GM19035 (cell line): ENCODE measurements around the gene NKAIN2.
A peak's percentile ranks its signal among the peaks of the same experiment; 100 is the strongest.
"Not testable (repeated sequence)": the region's sequence is repeated elsewhere in the genome, so short reads cannot be mapped to it uniquely, and the experiment has no call there.

Experiments
- ATAC-seq: cut with Tn5 transposase; IDR thresholded peaks from one replicate; pipeline ENCODE4 v1.9.1; 2021; ENCODE audit not compliant: unreplicated experiment

NKAIN2 gene

DNA sequence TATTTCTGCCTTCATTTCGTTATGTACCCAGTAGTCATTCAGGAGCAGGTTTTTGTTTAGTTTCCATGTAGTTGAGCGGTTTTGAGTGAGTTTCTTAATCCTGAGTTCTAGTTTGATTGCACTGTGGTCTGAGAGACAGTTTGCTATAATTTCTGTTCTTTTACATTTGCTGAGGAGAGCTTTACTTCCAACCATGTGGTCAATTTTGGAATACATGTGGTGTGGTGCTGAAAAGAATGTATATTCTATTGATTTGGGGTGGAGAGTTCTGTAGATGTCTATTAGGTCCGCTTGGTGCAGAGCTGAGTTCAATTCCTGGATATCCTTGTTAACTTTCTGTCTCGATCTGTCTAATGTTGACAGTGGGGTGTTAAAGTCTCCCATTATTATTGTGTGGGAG, 606.8 kb downstream of the NKAIN2 start:
- not testable (repeated sequence) for ATAC-seq

DNA sequence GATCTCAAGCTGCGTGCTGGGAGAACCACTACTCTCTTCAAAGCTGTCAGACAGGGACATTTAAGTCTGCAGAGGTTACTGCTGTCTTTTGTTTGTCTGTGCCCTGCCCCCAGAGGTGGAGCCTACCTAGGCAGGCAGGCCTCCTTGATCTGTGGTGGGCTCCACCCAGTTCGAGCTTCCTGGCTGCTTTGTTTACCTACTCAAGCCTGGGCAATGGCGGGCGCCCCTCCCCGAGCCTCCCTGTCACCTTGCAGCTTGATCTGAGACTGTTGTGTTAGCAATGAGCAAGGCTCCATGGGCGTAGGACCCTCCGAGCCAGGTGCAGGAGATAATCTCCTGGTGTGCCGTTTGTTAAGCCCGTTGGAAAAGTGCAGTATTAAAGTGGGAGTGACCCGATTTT, 609.0 kb downstream of the NKAIN2 start:
- not testable (repeated sequence) for ATAC-seq

DNA sequence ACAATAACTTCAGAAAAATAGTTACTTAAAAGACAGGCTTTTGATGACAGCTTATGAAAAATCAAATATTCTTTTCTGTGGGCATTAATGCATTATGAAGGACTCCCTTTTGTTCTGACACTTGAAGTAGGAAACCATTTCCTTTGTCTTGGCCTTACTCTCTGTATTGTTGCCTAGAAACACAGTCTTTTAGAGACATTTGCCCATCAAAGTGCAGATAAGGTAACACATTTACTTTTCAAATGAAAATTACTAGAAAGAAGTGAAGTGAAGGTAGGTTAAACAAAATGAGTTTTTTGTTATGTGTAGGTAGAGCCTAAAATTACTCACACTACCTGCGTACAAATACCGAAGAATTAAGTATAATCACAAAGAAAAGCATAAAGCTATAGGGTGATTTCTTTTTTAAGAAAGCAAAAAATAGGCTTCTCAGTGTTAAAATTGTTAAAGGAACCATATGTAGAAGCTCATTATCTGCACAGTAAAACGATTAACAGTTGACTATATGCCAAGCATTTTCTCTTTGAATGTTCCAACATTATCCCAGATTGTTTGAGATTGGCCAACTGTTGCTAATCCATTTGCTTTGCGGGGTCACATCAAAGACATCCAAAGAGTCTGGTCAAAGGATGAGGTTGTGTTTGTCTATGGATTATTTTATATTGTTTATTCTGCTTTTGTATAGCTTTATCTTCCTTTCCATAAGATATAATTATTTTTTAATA, 616.6 kb downstream of the NKAIN2 start:
- ATAC-seq, result no peak

DNA sequence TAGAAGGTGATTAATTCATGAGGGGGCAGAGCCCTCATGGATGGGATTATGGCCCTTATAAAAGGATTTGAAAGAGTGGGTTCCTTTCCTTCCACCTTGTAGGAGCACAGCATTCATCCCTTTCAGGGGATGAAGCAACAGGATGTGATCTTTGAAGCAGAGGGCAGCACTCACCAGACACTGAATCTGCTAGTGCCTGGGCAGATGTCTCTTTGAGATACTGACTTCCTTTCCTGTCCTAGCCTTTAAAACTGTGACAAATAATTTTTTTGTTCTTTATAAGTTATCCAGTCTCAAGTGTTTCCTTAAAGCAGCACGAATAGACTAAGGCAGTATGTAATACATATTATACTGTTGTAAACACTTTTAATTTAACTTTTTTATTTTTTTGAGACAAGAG, 620.0 kb downstream of the NKAIN2 start:
- ATAC-seq, result no peak

DNA sequence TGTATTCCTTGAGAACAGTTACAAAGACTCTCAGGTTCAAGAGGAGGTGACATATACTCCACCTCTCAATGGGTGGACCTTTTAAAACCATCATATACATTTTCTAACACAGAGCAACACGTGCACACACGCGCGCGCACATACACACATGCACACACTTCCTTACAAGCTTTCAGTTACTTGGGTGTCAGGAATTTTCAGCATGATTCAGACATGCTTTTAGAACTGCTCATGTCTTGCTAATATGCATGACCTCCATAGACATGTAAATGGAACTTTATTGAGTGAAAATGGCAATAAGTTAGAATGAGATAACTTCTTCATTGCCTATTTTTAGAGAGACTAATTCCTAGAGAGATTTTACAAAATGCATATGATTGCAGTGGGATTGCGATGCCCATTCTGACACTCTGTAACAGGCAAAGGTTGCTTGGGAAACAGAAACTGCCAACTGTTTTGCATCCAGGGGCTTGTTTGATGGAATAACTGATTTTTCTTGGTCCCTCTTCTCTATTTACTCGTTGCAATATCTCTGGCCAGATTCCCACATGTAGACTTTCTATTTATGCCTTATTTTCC, 627.2 kb downstream of the NKAIN2 start:
- no peak for ATAC-seq

DNA sequence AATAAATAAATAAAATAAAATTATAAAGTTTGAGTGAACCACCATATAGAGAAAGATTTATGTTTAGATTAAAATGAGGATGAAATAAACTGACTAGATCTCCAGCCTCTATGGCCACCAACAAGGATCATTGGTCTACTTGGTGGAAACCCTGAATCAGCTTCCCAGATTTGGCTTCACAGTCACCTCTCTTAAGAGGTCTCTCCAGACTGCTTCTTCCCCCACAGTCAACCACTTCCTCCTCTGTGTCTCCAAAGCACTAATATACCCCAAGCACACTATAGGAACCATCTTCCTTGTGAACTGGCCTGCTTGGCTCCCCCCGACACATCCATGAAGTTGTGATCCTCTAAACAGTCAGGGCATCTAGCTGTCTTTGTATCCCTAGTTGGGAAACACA, 629.0 kb downstream of the NKAIN2 start:
- ATAC-seq, result no peak

DNA sequence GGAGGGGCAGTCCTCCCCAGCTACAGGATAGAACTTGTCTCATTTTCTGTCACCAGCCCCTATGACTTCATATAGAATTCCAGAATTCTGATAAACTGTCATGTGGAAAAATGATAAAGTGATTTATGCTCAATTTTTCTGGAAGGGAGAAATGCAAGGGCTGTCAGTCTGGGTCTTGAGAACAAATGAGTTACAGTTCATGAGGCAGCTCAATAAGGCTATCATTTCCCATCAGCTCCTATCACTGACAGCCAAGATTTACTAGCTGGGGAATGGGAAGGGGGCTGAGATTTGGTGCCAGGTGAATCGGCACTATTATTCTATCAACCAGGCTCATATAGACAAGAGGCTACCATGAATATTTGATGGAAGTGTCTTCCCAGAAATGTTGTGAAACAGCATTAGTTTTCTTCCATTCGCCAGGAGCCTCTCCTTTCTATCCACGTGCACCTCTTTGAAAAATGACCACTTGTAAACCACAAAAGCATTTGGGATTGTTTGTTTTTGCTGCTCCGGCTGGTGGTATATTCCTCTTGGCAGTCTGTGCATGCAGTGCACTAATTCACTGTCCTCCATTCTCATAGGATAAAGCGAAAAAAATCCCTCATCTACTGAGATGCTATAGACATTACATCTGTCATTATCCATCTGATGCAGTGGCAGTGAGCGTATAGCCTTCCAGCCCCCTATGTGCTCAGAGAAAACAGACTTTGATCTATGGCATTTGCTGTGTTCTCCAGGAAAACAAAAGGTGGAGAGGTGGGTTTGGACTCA, 629.9 kb downstream of the NKAIN2 start:
- ATAC-seq, result no peak

DNA sequence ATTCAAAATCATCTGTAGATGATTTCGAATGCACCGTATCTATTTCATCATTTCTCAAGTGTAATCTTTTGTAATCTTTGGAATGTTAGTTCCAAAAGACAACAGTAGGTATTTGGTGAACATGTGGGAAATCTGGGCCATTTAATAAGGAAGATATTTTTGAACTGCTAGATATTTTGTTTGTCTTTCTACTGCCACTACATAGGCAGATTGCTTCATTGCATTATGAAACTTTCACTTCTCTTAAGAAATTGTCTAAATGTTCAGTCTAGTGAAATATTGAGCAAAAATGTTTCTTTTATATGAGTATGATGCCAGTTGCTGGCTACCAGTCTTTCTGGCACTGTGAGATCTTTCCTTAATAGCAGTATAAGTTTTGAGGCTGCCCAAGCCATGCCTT, 630.8 kb downstream of the NKAIN2 start:
- no peak for ATAC-seq

DNA sequence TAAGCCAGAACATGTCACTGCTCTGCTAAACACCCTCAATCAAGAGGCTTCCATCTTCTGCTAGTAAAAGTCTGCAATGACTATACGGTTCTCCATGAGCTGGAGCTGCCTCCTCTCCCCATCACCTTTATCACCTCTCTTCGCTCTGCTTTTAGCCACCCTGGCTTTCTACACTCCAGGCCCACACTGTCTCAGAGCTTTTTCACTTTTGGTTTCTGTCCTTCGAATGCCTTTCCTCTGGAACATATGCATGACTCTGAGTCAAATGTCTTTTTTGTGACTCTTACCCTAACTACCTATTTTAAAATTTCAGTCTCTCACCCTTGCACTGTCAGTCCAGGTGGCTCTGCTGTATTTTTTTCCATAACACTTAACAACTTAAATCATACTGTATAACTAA, 633.1 kb downstream of the NKAIN2 start:
- peak; percentile 57 for ATAC-seq

DNA sequence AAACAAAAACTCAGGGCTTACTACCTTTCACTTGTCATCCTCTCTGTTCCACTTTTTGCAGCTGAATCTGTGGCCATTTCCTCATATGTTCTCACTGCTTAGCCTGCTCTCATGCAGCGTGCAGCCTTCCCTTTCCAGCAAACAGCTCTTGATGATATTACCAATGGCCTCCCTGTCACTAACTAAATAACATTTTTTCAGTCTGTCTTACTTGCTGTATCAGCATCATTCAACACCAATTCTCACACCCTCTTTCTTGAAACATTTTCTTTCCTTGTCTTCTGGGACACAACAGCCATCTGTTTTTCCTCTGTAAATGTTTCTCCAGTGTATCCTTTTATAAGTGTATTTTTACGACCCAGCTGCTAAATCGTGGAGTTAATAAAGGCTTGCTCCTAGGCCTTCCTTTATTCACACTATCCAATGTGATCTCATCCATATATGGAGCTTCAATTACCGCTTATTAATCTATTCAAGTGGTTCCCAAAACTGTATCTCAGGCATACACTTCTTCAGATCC, 634.9 kb downstream of the NKAIN2 start:
- no peak for ATAC-seq

DNA sequence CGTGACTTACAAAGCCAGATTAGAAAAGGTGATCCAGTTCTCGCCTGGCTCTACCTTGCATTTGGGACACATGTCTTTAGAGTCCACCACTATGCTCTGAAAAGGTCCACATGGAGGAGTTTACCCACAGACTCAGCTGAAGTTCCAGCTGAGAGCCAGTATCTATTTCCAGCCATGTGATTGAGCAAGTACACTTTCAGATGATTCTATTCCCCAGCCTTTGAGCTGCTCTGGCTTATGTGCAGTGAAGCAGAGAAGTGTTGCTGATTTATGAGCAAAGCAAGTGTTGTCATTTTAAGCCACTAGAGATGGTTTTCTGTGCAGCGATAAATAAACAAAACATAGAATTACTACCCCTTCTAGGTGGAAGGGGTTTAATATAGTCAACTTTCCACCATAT, 637.8 kb downstream of the NKAIN2 start:
- ATAC-seq, result no peak

DNA sequence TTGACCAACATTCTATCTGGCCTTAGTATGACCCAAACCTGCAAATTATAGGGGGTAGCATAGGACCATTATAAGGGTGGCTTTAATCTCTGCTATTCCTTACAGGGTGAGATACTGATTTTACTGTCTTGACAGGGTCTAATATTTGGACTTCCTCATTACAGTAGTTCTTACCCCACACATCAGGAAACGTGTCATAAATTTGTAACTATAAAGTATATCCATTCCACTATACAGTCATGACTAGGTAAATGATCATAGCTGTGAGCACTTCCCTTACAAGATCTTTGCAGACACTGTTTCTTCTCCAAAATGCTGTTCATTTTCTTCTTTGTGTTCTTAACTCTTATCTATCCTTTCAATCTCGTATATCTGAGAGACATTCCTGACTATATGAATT, 639.9 kb downstream of the NKAIN2 start:
- ATAC-seq, result no peak

DNA sequence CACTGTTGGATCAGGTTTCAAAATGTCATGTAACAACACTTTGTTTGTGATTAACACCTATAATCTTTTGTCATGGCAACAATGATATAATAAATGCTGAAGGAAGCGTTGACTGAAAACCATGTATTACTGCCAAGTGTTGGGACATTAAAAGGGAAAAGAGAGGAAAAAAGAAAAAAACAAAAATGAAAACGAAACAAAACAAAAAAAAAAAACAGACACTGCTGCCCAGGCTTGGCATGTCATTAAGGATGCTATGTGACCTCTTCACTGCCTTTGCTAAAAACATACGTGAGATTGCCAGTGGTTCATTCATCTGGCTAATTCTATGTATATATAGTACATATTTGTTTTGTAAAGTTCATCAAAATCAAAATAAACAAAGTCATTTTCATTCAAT, 641.9 kb downstream of the NKAIN2 start:
- ATAC-seq, result no peak

DNA sequence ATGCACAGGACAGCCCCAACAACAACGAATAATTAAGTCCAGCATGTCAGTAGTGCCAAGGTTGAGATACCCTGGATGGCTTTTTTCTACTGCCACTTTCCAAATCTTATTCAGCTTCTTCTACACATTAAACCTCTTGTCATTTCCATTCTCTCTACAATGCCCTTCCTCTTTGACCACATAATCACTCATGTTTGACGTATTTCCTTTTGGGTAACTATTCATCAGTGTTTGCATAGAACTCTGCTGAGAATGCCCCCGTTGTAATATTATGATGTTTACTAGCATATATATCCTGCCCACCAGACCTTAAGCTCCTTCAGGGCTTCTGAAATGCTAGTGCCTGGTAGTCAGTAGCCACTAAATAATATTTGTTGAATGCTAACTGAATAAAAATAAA, 643.3 kb downstream of the NKAIN2 start:
- ATAC-seq, result no peak

DNA sequence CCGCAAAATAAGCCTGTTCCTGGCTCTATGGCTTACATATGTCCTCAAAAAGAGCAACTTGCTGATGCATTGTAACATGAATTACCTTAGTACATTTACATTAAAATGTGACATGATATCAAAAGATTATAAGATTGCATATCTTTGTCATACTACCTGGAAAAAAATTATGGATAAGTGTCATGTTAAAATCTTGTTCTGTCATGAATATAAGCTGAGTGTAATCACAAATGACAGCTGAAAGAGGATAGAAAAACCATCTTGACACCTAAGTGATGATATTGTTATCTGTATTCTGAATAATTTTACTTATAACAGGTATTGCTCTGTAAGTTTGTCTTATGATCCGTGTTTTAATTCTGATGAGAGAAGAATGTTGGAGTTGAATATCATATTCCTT, 655.6 kb downstream of the NKAIN2 start:
- no peak for ATAC-seq

DNA sequence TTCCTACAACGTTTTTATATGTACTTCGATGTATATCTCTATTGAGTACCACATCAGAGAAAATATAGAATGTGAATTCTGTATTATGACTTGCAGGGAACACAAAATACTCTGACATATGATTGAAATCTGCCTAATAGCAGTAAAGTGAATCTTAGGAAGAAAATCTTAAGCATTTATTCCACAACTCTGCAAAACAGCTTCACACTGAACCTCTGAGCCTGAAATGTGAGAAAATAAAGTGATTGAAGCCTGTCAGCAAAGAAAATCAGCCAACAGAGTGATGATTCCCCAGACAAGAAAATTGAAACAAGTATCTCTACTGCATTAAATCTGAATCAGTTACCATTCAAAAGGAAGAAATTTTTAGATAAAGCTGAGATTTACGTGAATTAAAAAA, 659.1 kb downstream of the NKAIN2 start:
- ATAC-seq, result no peak

DNA sequence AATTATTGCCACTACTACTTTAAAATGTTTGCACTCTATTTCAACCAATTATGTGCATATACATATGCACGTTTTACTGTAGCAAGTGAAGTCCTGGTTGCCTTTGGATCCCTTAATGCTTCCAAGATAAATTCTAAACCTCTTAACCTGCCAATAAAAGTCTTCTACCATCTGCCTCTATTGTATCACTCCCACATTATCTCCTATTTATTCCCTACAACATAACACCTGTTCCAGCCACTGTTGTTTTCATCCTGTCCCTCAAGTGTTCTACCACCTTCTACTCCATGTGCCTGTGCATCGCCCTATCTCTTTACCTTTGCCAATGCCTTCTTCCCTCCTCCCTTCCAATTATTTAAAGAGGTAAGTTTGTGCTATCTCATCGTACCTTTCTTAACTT, 659.6 kb downstream of the NKAIN2 start:
- ATAC-seq, result no peak

DNA sequence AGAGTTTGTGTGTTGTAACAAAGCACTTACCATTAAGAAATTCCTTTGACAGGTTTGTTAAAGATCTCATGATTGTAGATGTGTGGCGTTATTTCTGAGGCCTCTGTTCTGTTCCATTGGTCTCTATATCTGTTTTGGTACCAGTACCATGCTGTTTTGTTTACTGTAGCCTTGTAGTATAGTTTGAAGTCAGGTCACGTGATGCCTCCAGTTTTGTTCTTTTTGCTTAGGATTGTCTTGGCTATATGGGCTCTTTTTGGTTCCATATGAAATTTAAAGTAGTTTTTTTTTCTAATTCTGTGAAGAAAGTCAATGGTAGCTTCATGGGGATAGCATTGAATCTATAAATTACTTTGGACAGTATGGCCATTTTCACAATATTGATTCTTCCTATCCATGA, 660.9 kb downstream of the NKAIN2 start:
- ATAC-seq, result not testable (repeated sequence)

DNA sequence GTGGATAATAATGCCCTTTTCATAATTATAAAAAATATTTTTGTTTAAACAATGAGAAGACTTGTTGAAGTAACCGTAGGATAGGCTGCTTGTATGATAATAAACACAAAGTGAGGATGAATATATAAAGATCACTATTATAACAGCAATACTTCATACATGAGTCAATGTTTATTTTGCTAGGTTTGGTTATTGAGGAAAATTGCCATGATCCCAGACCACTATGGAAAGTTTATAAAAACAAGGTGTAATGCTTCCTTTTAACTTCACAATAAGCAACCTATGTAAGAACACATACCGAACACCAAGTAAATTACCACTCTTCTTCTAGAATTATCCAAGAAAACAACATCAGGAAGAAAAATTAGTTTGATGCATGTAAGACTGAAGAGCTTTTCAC, 663.3 kb downstream of the NKAIN2 start:
- no peak for ATAC-seq

DNA sequence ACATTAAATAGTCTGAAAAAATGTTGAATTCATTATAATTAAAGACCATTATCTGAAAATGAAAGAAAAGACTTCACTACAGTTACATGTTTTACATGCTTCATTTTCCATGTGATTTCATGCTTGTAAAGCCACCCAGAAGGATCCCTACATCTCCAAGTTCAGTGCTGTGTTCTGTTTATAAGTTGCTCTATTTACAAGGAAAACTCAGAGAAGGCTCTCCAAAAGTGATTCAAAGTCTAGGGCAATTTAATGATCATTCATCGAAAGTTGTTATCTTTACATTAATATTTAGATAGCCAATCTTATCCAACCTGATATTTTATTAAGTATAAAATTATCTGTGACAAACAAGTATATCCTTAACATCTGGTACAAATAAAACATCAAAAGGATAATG, 663.7 kb downstream of the NKAIN2 start:
- ATAC-seq, result no peak

DNA sequence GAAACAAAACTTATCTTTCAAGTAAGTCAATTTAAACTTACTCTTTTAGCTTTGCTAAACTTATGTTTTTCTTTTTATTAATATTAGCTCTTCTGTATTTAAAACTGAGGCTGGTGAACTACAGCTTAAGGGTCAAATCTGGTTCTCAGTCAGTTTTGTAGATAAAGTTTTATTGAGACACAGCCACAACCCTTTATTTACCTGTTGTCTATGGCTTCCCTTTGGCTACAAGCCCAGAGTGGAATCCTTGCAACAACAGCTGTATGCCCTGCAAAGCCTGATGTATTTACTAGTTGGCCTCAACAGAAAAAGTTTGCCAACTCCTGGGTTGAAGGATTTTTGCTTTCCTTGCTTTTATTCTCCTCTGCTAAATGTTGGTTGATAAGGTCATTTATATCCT, 667.1 kb downstream of the NKAIN2 start:
- ATAC-seq, result no peak

DNA sequence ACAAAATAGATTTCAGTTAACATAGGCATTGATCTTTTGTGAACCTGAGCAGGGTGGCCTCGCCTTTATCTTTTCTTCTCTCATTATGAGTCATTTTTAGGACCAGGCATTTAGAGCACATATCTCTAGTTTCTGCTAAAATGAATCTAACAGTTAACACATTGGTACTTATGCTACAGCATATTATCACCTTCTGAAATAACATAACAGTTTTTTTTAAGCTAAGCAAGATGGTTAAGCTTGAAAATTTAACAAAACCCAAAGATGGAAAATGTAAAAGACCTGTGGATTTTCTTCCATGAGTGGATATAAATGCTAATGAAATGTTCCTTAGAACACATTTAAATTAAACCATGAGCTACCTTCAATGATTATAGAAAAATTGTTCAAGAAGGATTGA, 671.5 kb downstream of the NKAIN2 start:
- ATAC-seq, result no peak
